ENCODE results near the gene HGFAC. TPM values are rescaled to one million over a fixed set of nuclear protein-coding genes. Genes with fewer than 3 reads are reported as not detected.

Gene HGFAC
- total and polyA plus RNA-seq, 7 donors = 0.22 to 0.55 (median 0.36) TPM; not detected in 2

DNA sequence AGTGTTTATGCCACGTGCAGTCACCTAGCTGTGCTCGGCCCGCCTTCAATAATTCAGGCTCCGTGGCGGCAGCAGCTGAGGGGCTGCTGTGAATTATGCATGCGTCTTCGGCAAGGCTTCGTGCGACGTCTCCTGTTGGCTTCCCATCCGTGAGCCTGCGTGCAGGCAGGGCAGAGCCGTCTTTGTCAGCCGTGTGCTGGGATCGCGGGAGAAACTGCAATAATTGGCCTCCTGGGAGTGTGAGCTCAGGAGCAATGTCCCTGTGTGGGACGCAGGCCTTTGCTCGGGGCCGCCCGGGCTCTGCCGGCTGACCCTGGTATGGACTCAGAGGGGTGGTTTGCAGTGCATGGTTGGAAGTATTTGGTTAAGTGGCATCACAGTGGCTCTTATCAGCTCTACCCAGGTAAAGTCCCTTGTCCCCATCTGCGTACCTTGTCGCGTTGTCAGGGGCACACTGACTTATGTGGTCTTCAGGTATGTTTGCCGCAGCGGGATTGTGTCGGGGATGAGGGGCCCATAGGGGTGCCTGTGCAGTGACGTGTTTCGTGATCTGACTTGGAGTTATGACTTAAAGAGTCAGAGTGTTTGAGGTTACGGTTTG is 34.5 kb upstream of the HGFAC start:
- Histone ChIP-seq H3K27ac (no peak overlapping the region), H3K4me3 (no peak overlapping the region), H3K4me1 (no peaks in the 10 kb centered on the region), H3K36me3 (no peaks in the 10 kb centered on the region), H3K27me3 (no peaks in the 10 kb centered on the region), H3K9me3 (peaks cover 0 to 4% (median 0%) of the 10 kb centered on the region in 4 donors)
- 90 to 92% methylated on average over 30 of the region's 30 CpGs for WGBS, 2 donors
- intact Hi-C loops (cut with DNase I) = no loop called here
- TF ChIP-seq POLR2AphosphoS5 (IDR thresholded peaks at IDR 0.05) (no peak), EP300 (IDR thresholded peaks at IDR 0.05) (no peak), POLR2A (IDR thresholded peaks at IDR 0.05) (no peak)
- TF ChIP-seq, protein P1, sequence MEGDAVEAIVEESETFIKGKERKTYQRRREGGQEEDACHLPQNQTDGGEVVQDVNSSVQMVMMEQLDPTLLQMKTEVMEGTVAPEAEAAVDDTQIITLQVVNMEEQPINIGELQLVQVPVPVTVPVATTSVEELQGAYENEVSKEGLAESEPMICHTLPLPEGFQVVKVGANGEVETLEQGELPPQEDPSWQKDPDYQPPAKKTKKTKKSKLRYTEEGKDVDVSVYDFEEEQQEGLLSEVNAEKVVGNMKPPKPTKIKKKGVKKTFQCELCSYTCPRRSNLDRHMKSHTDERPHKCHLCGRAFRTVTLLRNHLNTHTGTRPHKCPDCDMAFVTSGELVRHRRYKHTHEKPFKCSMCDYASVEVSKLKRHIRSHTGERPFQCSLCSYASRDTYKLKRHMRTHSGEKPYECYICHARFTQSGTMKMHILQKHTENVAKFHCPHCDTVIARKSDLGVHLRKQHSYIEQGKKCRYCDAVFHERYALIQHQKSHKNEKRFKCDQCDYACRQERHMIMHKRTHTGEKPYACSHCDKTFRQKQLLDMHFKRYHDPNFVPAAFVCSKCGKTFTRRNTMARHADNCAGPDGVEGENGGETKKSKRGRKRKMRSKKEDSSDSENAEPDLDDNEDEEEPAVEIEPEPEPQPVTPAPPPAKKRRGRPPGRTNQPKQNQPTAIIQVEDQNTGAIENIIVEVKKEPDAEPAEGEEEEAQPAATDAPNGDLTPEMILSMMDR (IDR thresholded peaks at IDR 0.05) = no peak
- peak; percentile 35 for DNase-seq

DNA sequence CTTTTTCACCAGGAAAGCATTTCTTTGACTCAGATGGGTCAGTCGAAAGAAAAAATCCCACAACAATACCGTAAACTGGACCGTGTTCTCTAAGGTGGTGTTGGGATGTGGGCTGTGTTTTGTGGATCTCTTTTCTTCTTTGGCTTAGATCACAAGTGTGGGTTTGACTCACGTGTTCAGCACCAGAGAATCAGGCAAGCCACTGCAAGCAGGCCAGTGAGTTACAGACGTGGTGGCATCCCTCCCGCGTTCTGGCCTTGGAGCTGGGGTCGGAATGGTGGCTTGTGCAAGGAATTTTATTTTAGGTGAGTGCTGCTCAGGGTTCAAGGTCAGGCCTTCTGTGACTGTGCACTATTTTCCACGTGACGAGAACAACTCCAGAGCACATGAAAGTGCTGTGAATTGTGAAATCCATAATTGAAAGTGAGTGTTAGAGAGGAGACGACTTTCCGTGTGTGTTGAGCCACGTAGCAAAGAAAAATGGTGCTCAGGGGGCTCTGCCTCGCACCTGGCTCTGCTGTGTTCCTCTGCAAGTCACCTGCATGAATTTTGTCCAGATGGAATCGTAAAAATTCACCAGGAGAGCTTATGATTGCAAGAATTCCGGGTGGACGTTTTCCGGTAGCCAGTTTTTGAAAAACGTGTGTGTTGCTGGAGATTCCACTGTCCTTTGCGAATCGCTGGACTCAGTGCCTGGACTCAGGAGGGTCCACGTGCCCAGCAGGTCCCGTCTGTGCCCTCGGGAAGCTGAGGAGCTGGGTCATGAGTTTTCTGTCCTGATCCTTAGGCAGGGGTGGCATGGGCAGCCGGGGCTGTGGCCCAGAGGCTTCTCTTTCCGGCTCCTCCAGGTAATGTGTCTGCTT is 33.6 kb upstream of the HGFAC start:
- Histone ChIP-seq H3K4me3 (no peak overlapping the region), H3K27me3 (no peaks in the 10 kb centered on the region), H3K4me1 (no peaks in the 10 kb centered on the region), H3K36me3 (no peaks in the 10 kb centered on the region), H3K9me3 (peaks cover 0 to 4% (median 0%) of the 10 kb centered on the region in 4 donors), H3K27ac (no peak overlapping the region)
- WGBS, 2 donors = 87 to 91% methylated on average over 26 of the region's 26 CpGs
- intact Hi-C loops (cut with DNase I) = no loop called here
- peak; percentile 35 for DNase-seq
- TF ChIP-seq EP300 (IDR thresholded peaks at IDR 0.05) (no peak), POLR2A (IDR thresholded peaks at IDR 0.05) (no peak), POLR2AphosphoS5 (IDR thresholded peaks at IDR 0.05) (no peak)
- TF ChIP-seq, protein P1 (IDR thresholded peaks at IDR 0.05) = no peak

DNA sequence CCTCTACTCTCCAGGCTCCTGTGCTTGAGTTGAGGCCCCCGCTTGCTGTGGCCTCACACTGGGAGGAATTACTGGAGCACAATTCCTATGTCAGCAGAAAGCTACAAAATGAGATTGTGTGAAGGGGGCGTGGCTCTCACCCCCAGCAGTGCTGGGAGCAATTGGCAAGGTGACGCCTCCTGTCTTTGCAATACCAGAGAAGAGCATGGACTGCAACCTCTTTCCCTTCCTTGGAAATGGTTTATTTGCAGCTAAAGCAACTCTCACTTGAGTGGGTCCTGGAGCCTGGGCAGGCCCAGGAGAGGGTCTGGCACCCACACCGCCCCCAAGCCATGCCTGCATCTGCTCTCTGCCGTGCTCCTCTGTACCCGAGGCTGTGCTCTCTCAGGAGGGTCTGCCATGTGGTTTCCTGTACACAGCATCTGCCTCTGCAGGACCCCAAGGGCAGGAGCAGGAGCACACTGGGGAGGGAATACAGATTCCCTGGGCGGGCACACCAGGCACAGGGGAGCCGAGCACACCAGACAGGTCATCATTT is 32.9 kb upstream of the HGFAC start:
- H3K9me3 ChIP-seq = peaks cover 0 to 4% (median 0%) of the 10 kb centered on the region in 4 donors
- no peak overlapping the region for H3K4me3 ChIP-seq
- peak; percentile 32 for DNase-seq
- no peak for TF ChIP-seq POLR2A (IDR thresholded peaks at IDR 0.05)
- TF ChIP-seq POLR2AphosphoS5 (IDR thresholded peaks at IDR 0.05) = no peak
- no peak for TF ChIP-seq EP300 (IDR thresholded peaks at IDR 0.05)
- TF ChIP-seq, protein P1 (IDR thresholded peaks at IDR 0.05) = no peak
- no peaks in the 10 kb centered on the region for H3K36me3 ChIP-seq
- intact Hi-C loops (cut with DNase I) = no loop called here
- H3K4me1 ChIP-seq = no peaks in the 10 kb centered on the region
- no peak overlapping the region for H3K27ac ChIP-seq
- 81 to 90% methylated on average over 8 of the region's 8 CpGs for WGBS, 2 donors
- H3K27me3 ChIP-seq = no peaks in the 10 kb centered on the region

DNA sequence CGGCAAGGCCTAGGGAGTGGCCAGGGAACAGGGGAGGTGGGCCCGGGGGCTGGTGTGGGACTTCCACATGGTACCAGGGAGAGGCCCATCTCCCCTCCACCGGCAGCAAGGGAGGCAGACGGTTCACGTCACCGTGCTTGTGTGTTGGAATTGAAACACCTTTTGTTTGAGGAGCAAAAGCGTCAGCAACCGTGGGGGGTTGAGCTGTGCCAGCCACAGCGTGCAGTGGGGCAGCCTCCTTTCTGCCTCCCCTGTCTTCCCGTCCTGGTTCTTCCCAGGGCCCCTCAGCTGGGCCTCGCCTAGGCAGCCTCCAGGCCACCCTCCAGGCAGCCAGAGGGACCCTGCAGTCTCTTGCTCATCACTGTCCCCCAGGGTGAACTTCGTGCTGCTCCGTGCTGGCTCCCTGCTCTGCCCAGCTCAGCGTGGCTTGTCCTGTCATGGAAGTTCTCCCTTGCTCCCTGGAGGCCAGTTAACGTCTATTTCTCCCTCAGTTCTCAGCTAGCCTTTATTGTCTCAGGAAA is 32.1 kb upstream of the HGFAC start:
- intact Hi-C loops (cut with DNase I) = no loop called here
- no peak overlapping the region for H3K27ac ChIP-seq
- H3K4me3 ChIP-seq = no peak overlapping the region
- TF ChIP-seq POLR2AphosphoS5 (IDR thresholded peaks at IDR 0.05) (no peak), POLR2A (IDR thresholded peaks at IDR 0.05) (no peak), EP300 (IDR thresholded peaks at IDR 0.05) (no peak)
- TF ChIP-seq, protein P1 (IDR thresholded peaks at IDR 0.05) = no peak
- WGBS, 2 donors = 88 to 91% methylated on average over 15 of the region's 15 CpGs
- H3K4me1 ChIP-seq = no peaks in the 10 kb centered on the region
- H3K27me3 ChIP-seq = no peaks in the 10 kb centered on the region
- peak; percentile 53 for DNase-seq
- H3K36me3 ChIP-seq = no peaks in the 10 kb centered on the region
- peaks cover 0 to 3% (median 0%) of the 10 kb centered on the region in 4 donors for H3K9me3 ChIP-seq

All from sigmoid colon (tissue), 7 donors.